ENCODE data around the gene SMS. TPM values are rescaled to one million over a fixed set of nuclear protein-coding genes. Genes with fewer than 3 reads are reported as not detected.

SMS gene
- total RNA-seq, 2 donors from 2014 or later: 15.6 to 19.6 TPM

- no peak overlapping the region for H3K27ac Mint-ChIP-seq
- H3K9me3 ChIP-seq (ENCODE audit: control insufficient read depth, low read length, poor library complexity, severe bottlenecking): no peaks in the 10 kb centered on the region
- no peak overlapping the region for H3K4me3 Mint-ChIP-seq
- H3K27me3 Mint-ChIP-seq: no peaks in the 10 kb centered on the region
- no peak for DNase-seq
- peaks cover 3% of the 10 kb centered on the region for H3K4me1 Mint-ChIP-seq
- no peak for ATAC-seq
- H3K36me3 Mint-ChIP-seq (ENCODE audit: low read depth): peaks cover 2% of the 10 kb centered on the region
These were observed 64.4 kb downstream of the SMS start for GRCh38 chrX:22004866-22005265.

DNA sequence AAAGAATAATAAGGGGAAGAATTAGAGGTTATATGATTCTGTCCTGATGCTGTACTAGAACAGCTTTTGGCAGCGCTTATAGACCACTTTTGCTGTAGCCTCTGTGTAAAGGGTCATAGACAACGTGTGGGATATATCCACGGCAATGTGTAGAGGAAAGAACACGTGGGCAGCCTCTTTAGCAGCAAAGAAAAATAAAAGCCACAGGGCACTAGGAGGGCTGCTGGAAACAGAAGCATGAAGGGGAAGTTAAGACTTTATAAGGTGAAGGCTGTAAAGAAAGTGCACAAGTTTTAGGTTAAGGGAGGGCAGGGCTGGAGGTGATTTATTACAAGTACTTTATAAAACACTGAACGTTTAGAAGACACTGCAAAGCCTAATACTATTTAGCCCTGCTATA lies 71.5 kb downstream of the SMS start:
- H3K9me3 ChIP-seq (ENCODE audit: control insufficient read depth, low read length, poor library complexity, severe bottlenecking): no peaks in the 10 kb centered on the region
- no peaks in the 10 kb centered on the region for H3K4me1 Mint-ChIP-seq
- no peak overlapping the region for H3K27ac Mint-ChIP-seq
- no peaks in the 10 kb centered on the region for H3K27me3 Mint-ChIP-seq
- no peak overlapping the region for H3K4me3 Mint-ChIP-seq
- H3K36me3 Mint-ChIP-seq (ENCODE audit: low read depth): peaks cover 2% of the 10 kb centered on the region
- no peak for ATAC-seq
- no peak for DNase-seq

DNA sequence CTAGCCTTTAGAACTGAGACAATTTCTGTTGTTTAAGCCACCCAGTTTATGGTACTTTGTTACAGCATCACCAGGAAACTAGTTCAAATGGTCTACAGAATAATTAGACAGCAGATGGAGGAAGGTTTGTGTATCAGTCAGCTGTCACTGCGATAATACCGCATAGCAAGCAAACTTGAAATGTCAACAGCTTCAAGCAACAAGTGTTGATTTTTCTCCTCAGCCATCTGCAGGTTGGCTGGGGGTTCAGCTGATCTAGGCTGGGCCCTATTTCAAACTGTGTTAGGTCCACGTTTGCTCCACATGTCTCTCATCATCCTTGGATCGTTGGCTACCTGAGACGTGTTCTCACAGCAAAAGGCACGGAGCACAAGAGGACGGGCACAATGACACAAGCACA lies 72.4 kb downstream of the SMS start:
- no peak for ATAC-seq
- no peak for DNase-seq
- no peaks in the 10 kb centered on the region for H3K9me3 ChIP-seq (ENCODE audit: control insufficient read depth, low read length, poor library complexity, severe bottlenecking)
- Mint-ChIP-seq H3K27me3 (no peaks in the 10 kb centered on the region), H3K27ac (no peak overlapping the region), H3K4me1 (no peaks in the 10 kb centered on the region), H3K36me3 (ENCODE audit: low read depth) (peaks cover 2% of the 10 kb centered on the region), H3K4me3 (no peak overlapping the region)

DNA sequence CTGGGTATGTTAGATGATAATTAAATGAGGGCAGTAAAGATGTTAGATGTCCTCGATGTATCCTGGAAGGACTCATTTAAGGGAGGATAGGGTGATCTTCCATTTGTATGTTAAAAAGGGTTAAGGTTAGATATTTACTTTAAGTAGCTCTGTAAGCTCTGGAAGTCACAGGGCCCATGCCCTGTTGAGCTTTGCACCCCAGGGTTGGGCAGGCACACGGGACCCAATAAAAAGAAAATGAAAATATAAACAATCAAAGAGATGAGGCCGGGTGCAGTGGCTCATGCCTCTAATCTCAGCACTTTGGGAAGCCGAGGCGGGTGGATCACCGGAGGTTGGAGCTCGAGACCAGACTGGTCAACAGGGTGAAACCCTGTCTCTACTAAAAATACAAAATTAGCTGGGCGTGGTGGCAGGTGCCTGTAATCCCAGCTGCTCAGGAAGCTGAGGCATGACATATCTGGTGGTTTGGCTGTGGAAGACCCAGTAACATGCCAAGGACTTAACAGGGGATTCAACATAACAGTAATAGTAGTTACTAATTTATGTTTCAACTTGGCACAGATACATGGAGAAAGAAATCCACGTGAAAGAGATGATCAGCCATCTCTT lies 74.7 kb downstream of the SMS start:
- peak overlapping the region; percentile 62 for H3K27ac Mint-ChIP-seq
- H3K4me1 Mint-ChIP-seq: no peaks in the 10 kb centered on the region
- no peaks in the 10 kb centered on the region for H3K9me3 ChIP-seq (ENCODE audit: control insufficient read depth, low read length, poor library complexity, severe bottlenecking)
- DNase-seq (no peak), ATAC-seq (no peak)
- no peaks in the 10 kb centered on the region for H3K36me3 Mint-ChIP-seq (ENCODE audit: low read depth)
- no peak overlapping the region for H3K4me3 Mint-ChIP-seq
- no peaks in the 10 kb centered on the region for H3K27me3 Mint-ChIP-seq

DNA sequence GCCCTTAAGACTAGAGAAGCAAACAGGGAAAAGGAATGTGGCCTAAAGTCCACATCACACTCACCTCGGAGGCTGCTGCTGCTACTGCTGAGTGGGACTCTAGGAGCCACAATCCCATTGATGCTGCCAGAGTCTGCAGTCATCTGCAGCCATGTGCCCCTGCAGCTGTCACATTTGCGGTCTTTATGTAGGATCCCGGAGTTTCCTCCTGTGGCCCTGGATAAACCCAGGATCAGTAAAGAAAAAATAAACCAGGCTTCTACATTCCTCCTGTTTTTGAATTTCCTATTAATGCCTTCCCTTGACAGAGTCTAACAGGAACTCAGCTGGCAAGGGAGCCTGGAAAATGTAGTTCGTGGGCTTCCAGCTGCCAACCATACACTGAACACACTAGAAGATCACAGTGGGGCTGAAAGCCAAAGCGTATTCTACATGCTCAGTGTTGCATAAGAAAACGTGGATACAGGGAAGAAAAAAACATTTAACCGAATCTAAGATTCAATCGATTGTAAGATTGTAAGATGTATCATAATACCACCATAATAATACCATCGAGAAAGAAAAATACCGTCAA lies 81.3 kb downstream of the SMS start:
- DNase-seq (no peak), ATAC-seq (no peak)
- no peak overlapping the region for H3K4me3 Mint-ChIP-seq
- H3K4me1 Mint-ChIP-seq: no peaks in the 10 kb centered on the region
- H3K36me3 Mint-ChIP-seq (ENCODE audit: low read depth): no peaks in the 10 kb centered on the region
- no peak overlapping the region for H3K27ac Mint-ChIP-seq
- H3K27me3 Mint-ChIP-seq: no peaks in the 10 kb centered on the region
- no peaks in the 10 kb centered on the region for H3K9me3 ChIP-seq (ENCODE audit: control insufficient read depth, low read length, poor library complexity, severe bottlenecking)

GRCh38 chrX:22024577-22024976 lies 84.1 kb downstream of the SMS start:
- DNase-seq (no peak), ATAC-seq (no peak)
- H3K27me3 Mint-ChIP-seq: no peaks in the 10 kb centered on the region
- no peaks in the 10 kb centered on the region for H3K36me3 Mint-ChIP-seq (ENCODE audit: low read depth)
- H3K4me1 Mint-ChIP-seq: no peaks in the 10 kb centered on the region
- H3K4me3 Mint-ChIP-seq: no peak overlapping the region
- H3K27ac Mint-ChIP-seq: no peak overlapping the region
- no peaks in the 10 kb centered on the region for H3K9me3 ChIP-seq (ENCODE audit: control insufficient read depth, low read length, poor library complexity, severe bottlenecking)

DNA sequence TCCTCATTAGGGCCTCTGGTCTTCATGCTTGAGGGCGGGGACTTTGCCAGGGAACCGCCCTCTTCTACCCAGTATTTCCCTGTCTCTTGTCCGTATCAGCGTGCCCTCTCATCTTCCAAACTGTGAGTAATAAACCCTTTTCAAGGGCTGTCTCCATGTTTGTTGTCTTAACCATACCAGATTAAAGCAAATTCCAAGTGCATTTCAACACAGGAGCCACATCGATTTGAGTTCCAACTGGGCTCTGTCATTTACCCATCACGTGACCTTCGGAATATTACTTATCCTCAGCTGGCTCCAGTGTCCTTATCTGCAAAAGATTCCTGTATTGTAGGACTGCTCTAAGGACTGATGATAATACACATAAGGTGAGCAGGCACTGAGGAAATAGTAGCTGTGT lies 85.2 kb downstream of the SMS start:
- no peaks in the 10 kb centered on the region for H3K36me3 Mint-ChIP-seq (ENCODE audit: low read depth)
- ATAC-seq: no peak
- no peaks in the 10 kb centered on the region for H3K27me3 Mint-ChIP-seq
- no peaks in the 10 kb centered on the region for H3K9me3 ChIP-seq (ENCODE audit: control insufficient read depth, low read length, poor library complexity, severe bottlenecking)
- H3K4me3 Mint-ChIP-seq: no peak overlapping the region
- DNase-seq: no peak
- no peaks in the 10 kb centered on the region for H3K4me1 Mint-ChIP-seq
- no peak overlapping the region for H3K27ac Mint-ChIP-seq

- no peak for DNase-seq
- Mint-ChIP-seq H3K4me3 (no peak overlapping the region), H3K4me1 (no peaks in the 10 kb centered on the region), H3K36me3 (ENCODE audit: low read depth) (no peaks in the 10 kb centered on the region), H3K27ac (no peak overlapping the region), H3K27me3 (no peaks in the 10 kb centered on the region)
- H3K9me3 ChIP-seq (ENCODE audit: control insufficient read depth, low read length, poor library complexity, severe bottlenecking): no peaks in the 10 kb centered on the region
- ATAC-seq: no peak
These were observed 86.2 kb downstream of the SMS start for GRCh38 chrX:22026731-22027130.

DNA sequence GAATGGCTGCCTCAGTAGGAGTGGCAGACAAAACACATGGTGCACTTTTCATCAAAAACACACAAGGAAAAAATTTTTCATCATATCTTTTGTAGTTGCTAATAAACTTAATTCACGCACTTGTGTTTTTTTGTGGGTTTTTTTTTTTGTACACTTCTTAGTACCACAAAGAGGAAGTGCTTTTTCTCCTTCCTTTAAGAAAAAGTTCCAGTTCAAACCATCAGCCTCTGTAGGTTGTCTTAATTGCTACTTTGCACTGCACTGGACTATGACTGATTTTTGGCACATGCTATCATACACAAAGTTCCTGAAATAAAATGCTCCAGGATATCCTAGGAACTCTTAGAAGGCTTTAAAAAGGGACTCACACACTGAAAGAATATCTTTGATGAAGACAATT lies 91.6 kb downstream of the SMS start, which contains the start of gene PHEX:
PHEX (plus strand) TSS at position 242 of the 400 bp plus-strand sequence. CDS start 681 bp downstream, outside the sequence.
- H3K9me3 ChIP-seq (ENCODE audit: control insufficient read depth, low read length, poor library complexity, severe bottlenecking): no peaks in the 10 kb centered on the region
- DNase-seq: no peak
- H3K4me3 Mint-ChIP-seq: peak within 1 kb of the TSS; percentile 21
- no peaks in the 10 kb centered on the region for H3K4me1 Mint-ChIP-seq
- H3K27me3 Mint-ChIP-seq: no peaks in the 10 kb centered on the region
- no peak for ATAC-seq
- no peaks in the 10 kb centered on the region for H3K36me3 Mint-ChIP-seq (ENCODE audit: low read depth)
- no peak within 1 kb of the TSS for H3K27ac Mint-ChIP-seq

DNA sequence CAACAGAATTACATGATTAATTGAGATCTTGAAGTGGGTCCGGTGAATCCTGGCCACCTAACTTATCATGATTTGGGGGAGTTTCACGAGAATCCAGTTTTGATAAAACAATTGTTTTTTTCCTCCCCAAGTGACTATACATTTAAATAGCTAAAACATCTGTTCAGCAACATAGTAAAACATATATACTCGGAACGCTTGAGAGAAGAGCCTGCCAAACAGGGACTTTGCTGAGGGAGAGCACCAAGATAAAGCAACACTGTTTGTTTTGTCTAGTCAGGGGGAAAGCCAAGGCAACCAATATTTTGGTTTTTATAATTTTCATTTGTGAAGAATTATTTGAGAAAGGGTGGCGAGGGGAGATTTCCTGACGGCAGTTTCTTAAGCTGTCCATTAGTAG lies 92.0 kb downstream of the SMS start:
- ATAC-seq (no peak), DNase-seq (no peak)
- H3K27me3 Mint-ChIP-seq: no peaks in the 10 kb centered on the region
- H3K36me3 Mint-ChIP-seq (ENCODE audit: low read depth): no peaks in the 10 kb centered on the region
- no peaks in the 10 kb centered on the region for H3K9me3 ChIP-seq (ENCODE audit: control insufficient read depth, low read length, poor library complexity, severe bottlenecking)
- no peaks in the 10 kb centered on the region for H3K4me1 Mint-ChIP-seq
- H3K27ac Mint-ChIP-seq: no peak overlapping the region
- peak overlapping the region; percentile 21 for H3K4me3 Mint-ChIP-seq

- Mint-ChIP-seq H3K27ac (no peak overlapping the region), H3K36me3 (ENCODE audit: low read depth) (no peaks in the 10 kb centered on the region), H3K4me3 (no peak overlapping the region), H3K4me1 (no peaks in the 10 kb centered on the region), H3K27me3 (no peaks in the 10 kb centered on the region)
- H3K9me3 ChIP-seq (ENCODE audit: control insufficient read depth, low read length, poor library complexity, severe bottlenecking): no peaks in the 10 kb centered on the region
- DNase-seq (no peak), ATAC-seq (no peak)
These were observed 93.3 kb downstream of the SMS start for GRCh38 chrX:22033818-22034217.

DNA sequence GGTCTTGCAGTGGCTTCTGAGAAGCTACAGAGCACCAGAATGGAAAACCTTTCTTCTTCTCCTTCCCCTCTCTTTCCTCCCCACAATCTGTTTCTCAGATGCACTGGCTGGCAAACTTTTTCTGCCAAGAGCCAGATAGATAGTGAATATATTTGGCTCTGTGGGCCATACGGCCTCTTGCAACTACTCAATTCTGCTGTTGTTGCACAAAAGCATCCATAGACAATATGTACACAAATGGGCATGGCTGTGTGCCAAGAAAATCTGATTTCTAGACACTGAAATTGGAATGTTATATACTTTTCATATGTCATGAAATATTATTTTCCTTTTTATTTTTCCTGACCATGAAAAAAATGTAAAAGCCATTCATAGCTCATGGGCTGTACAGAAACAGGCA lies 94.7 kb downstream of the SMS start:
- Mint-ChIP-seq H3K4me1 (no peaks in the 10 kb centered on the region), H3K27ac (no peak overlapping the region), H3K27me3 (no peaks in the 10 kb centered on the region), H3K36me3 (ENCODE audit: low read depth) (no peaks in the 10 kb centered on the region), H3K4me3 (no peak overlapping the region)
- ATAC-seq: no peak
- no peaks in the 10 kb centered on the region for H3K9me3 ChIP-seq (ENCODE audit: control insufficient read depth, low read length, poor library complexity, severe bottlenecking)
- DNase-seq: no peak

DNA sequence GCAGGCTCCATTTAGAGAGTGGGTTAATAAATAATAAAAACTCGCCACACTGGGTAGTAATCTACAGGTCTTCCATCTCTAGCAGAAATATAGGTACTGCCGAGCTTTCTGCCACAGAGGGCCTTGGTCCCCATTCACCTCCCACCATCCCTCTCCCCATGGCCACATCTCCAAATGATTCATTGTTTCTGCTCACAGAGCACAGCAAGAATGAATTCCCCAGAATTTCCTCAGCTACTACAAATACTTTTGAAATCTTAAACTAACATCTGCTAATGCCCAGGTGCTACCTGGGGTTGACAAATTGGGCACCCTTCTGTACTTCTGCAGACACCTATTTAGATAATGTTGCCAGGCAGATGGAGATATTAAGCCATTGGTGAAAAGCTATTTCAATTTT lies 96.7 kb downstream of the SMS start:
- no peaks in the 10 kb centered on the region for H3K9me3 ChIP-seq (ENCODE audit: control insufficient read depth, low read length, poor library complexity, severe bottlenecking)
- DNase-seq: no peak
- no peak overlapping the region for H3K4me3 Mint-ChIP-seq
- H3K27me3 Mint-ChIP-seq: no peaks in the 10 kb centered on the region
- H3K4me1 Mint-ChIP-seq: peaks cover 3% of the 10 kb centered on the region
- no peaks in the 10 kb centered on the region for H3K36me3 Mint-ChIP-seq (ENCODE audit: low read depth)
- no peak for ATAC-seq
- no peak overlapping the region for H3K27ac Mint-ChIP-seq

DNA sequence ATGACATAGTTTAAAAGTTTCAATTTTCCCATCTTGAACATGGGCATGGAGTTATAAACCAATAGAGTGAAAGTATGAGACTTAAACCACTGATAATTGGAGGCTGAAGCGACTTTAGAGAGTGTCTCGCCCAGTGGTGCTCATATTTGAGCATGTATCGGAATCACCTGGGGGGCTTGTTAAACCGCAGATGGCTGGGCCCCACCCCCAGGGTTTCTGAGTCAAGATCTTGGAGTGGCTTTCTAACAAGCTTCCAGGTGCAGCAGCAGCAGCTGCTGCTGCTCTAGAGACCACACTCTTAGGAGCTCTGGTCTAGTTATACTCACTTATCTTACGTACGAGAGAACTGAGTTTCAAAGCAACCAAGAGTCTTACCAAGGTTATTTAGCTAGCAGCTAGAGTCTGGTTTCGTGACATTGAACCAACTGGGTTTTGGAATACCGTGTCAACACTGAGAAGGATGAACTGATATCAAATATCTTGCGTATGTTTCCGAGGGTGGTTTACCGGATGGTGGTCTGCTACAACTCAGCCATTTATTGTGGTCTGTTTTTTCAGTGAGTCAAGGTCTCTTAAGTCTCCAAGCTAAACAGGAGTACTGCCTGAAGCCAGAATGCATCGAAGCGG lies 97.5 kb downstream of the SMS start:
- DNase-seq (no peak), ATAC-seq (no peak)
- no peaks in the 10 kb centered on the region for H3K36me3 Mint-ChIP-seq (ENCODE audit: low read depth)
- no peak overlapping the region for H3K27ac Mint-ChIP-seq
- peak overlapping the region; percentile 39 for H3K4me3 Mint-ChIP-seq
- peaks cover 3% of the 10 kb centered on the region for H3K4me1 Mint-ChIP-seq
- no peaks in the 10 kb centered on the region for H3K27me3 Mint-ChIP-seq
- no peaks in the 10 kb centered on the region for H3K9me3 ChIP-seq (ENCODE audit: control insufficient read depth, low read length, poor library complexity, severe bottlenecking)
